Colonic mucosa (tissue), 4 donors: ENCODE results near the gene CLCA1. TPM values are rescaled to one million over a fixed set of nuclear protein-coding genes. Genes with fewer than 3 reads are reported as not detected.

Experiments
- DNase-seq: peaks from one replicate; pipeline ENCODE4 v3.0.0-alpha.2; 2020
- H3K27ac ChIP-seq: fragments of 200-600 bp; one replicate; pipeline ENCODE4 v1.8.0; 2021
- H3K27me3 ChIP-seq: fragments of 200-600 bp; one replicate; pipeline ENCODE4 v1.8.0; 2021
- H3K36me3 ChIP-seq: fragments of 200-600 bp; one replicate; pipeline ENCODE4 v1.8.0; 2021
- H3K4me1 ChIP-seq: fragments of 200-600 bp; one replicate; pipeline ENCODE4 v1.8.0; 2021; ENCODE audit warnings: mild to moderate bottlenecking
- H3K4me3 ChIP-seq: fragments of 200-600 bp; one replicate; pipeline ENCODE4 v1.8.0; 2021
- H3K9ac ChIP-seq, 2 donors: one replicate each; pipeline ENCODE4 v1.7.0; 2013; ENCODE audit warnings: control low read depth in 2 of 2, low read depth in 2 of 2, low read length in 2 of 2
- H3K9me3 ChIP-seq: fragments of 200-600 bp; one replicate; pipeline ENCODE4 v1.8.0; 2021
- intact Hi-C: fragments of 100-400 bp; cut with DNase I; formaldehyde crosslinking; loops from one replicate; pipeline ENCODE4 v1.14.1; 2022
- total RNA-seq, 2 donors: library from RNA; stranded (reverse); fragmentation: NEBNext Ultra II Directional in 1 of 2; extraction: Animal tissue kit (Norgen Biotek cat#: 25700) in 1 of 2; gene quantifications; one replicate each; pipeline ENCODE4 v1.2.1, GENCODE V29; 2021
- TF ChIP-seq, protein P1 (sequence below): fragments of 200-600 bp; IDR thresholded peaks from one replicate; pipeline ENCODE4 v1.8.0; 2022; ENCODE audit warnings: antibody characterized with exemption, mild to moderate bottlenecking
- donor health status: healthy.
- donor health status: DM: no; HTN: no; CAD: no.
- donor health status: DM: no; HTN: no; CAD: no.

Gene CLCA1
- total RNA-seq, 2 donors from 2014 or later: 938 to 1,116 TPM

DNA sequence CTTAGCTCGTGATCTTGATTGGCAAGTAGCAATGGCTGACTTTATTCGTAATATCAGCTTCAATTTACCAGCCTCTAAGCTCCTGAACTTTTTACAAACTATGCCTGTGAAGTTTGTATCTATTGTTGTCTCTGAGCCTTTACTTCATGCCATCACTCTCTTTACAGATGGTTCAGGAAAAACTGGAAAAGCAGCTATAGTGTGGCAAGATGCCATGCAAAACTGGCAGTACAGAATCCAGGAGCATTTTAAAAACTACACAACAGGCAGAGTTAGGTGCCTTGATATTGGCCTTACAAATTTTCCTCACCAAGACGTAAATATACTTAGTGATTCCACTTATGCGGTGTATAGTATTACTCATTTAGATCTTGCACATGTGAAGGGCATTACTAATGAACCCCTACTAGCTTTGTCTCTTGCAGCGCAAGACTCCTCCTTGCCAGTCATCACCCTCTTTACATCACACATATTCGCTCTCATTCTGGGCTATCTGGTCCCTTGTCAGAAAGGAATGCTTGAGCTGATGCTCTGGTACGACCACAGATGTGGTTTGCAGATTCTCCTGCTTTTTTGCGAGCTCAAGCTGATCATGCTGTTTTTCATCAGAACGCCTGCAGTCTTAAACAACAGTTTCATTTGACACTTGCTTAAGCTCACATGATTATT lies 36.3 kb downstream of the CLCA1 start:
- peak; percentile 63 for DNase-seq
- Histone ChIP-seq H3K27ac (peak overlapping the region; percentile 2), H3K4me1 (peaks cover 8% of the 10 kb centered on the region)

DNA sequence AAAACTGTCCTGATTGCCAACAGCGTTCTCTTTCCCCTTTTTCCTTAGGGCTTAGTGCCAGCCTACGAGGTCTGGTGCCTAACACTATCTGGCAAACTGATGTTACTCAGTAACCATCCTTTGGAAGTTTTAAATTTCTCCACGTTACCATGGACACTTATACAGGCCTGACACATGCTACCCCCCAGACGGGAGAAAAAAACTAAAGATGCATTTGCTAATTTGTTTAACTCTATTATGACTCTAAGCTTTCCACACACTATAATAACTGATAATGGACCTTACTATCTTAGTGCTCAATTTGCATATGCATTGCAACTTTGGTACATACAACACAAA lies 36.8 kb downstream of the CLCA1 start:
- peaks cover 8% of the 10 kb centered on the region for H3K4me1 ChIP-seq
- no peaks in the 10 kb centered on the region for H3K9me3 ChIP-seq
- no peak for DNase-seq
- no peak overlapping the region for H3K4me3 ChIP-seq
- TF ChIP-seq, protein P1, sequence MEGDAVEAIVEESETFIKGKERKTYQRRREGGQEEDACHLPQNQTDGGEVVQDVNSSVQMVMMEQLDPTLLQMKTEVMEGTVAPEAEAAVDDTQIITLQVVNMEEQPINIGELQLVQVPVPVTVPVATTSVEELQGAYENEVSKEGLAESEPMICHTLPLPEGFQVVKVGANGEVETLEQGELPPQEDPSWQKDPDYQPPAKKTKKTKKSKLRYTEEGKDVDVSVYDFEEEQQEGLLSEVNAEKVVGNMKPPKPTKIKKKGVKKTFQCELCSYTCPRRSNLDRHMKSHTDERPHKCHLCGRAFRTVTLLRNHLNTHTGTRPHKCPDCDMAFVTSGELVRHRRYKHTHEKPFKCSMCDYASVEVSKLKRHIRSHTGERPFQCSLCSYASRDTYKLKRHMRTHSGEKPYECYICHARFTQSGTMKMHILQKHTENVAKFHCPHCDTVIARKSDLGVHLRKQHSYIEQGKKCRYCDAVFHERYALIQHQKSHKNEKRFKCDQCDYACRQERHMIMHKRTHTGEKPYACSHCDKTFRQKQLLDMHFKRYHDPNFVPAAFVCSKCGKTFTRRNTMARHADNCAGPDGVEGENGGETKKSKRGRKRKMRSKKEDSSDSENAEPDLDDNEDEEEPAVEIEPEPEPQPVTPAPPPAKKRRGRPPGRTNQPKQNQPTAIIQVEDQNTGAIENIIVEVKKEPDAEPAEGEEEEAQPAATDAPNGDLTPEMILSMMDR: no peak
- H3K27me3 ChIP-seq: no peaks in the 10 kb centered on the region
- H3K27ac ChIP-seq: no peak overlapping the region
- intact Hi-C loops: no loop called here
- H3K9ac ChIP-seq: no peak overlapping the region
- H3K36me3 ChIP-seq: no peaks in the 10 kb centered on the region

More for the DNA sequence above, 36.3 kb downstream of the CLCA1 start:
- Histone ChIP-seq H3K27me3 (no peaks in the 10 kb centered on the region), H3K9ac (no peak overlapping the region), H3K36me3 (no peaks in the 10 kb centered on the region), H3K4me3 (no peak overlapping the region), H3K9me3 (no peaks in the 10 kb centered on the region)
- TF ChIP-seq, protein P1: no peak
- intact Hi-C loops: loop anchor here (5.0 kb wide), 2 partner anchors 123 to 182 kb away; no protein-coding TSS in a partner anchor

DNA sequence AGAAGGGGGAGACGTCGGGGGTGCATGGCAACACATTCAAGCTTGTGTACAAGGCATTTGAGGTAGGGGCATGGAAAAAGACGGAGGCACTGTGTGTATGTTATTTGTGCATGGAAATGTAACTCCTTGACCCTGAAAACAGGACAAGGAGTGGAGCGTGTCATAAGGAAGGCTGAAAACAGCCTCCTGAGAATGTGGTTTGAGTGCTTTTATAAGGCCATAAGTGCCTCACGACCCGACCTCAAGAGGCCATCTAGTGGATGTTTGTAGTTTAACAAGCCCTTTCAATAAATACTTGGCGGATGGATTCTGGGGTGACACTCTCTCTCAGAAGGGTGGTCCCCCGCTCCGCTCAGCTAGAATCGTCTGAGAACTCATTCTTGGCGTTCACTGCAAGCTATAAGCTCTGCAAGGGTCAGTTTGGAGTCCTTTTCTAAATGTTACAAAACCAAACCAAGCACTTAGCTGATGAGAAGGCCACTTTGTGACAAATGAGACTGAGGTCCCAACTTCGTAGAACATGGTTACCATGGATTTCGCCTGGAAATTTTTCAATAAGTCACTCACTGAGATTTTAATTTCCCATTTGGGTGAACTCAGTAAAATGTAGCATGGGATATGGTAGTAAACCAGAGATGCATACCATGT lies 39.3 kb downstream of the CLCA1 start:
- Histone ChIP-seq H3K27me3 (no peaks in the 10 kb centered on the region), H3K36me3 (no peaks in the 10 kb centered on the region), H3K4me1 (peaks cover 8% of the 10 kb centered on the region), H3K4me3 (no peak overlapping the region), H3K9me3 (no peaks in the 10 kb centered on the region), H3K9ac (no peak overlapping the region), H3K27ac (no peak overlapping the region)
- intact Hi-C loops: no loop called here
- TF ChIP-seq, protein P1: peak; percentile 45
- DNase-seq: no peak

DNA sequence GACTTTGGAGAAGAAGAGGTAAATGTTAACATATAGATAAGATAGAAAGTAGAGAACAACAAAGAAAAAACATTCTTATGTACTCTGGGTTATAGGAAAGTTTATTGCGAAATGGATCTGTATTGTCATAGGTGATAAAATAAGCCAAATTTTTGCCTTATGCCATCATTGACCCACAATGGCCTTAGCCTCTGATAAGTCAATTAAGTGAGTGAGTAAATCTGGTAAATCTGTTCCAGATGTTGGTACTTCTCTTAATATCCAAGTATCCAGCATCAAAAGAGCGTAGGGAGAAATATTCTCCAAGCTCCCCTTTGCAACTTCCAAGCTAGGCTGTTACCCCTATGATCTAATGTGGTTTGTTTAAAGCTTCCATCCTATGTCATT lies 39.8 kb downstream of the CLCA1 start:
- no peaks in the 10 kb centered on the region for H3K27me3 ChIP-seq
- TF ChIP-seq, protein P1: no peak
- no peak overlapping the region for H3K4me3 ChIP-seq
- no peak overlapping the region for H3K27ac ChIP-seq
- intact Hi-C loops: no loop called here
- no peak overlapping the region for H3K9ac ChIP-seq
- no peak for DNase-seq
- no peaks in the 10 kb centered on the region for H3K9me3 ChIP-seq
- H3K4me1 ChIP-seq: peaks cover 3% of the 10 kb centered on the region
- H3K36me3 ChIP-seq: no peaks in the 10 kb centered on the region

DNA sequence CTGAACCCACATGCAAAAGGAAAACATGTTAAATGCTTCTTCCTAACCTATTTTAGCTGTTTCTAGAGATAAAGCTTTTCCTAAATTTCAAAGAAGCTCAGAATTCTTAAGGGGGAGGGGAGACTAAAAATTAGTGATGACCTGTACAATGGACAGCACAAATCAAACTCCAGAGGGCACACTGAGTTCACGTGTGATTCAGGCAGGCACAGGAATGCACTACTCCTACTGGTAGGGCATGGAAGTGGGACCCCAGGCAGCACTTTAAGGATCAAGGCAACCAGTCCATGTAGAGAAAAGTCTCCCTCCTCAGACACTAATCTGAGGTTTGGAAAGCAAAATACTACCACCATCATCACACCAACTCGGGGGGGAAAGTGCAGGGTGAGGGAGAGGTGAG lies 46.9 kb downstream of the CLCA1 start:
- no peaks in the 10 kb centered on the region for H3K36me3 ChIP-seq
- no peak for DNase-seq
- H3K27ac ChIP-seq: no peak overlapping the region
- no peak overlapping the region for H3K9ac ChIP-seq
- TF ChIP-seq, protein P1: peak; percentile 49
- intact Hi-C loops: no loop called here
- no peak overlapping the region for H3K4me3 ChIP-seq
- H3K4me1 ChIP-seq: no peaks in the 10 kb centered on the region
- no peaks in the 10 kb centered on the region for H3K9me3 ChIP-seq
- H3K27me3 ChIP-seq: no peaks in the 10 kb centered on the region
